GM19455 (cell line): ENCODE results near the gene ERC2.

Source experiments
- ATAC-seq: cut with Tn5 transposase; IDR thresholded peaks from one replicate; pipeline ENCODE4 v1.9.1; 2021; ENCODE audit not compliant: unreplicated experiment

Gene ERC2

GRCh38 chr3:56126632-56127031 lies 341.6 kb downstream of the ERC2 start:
- ATAC-seq: no peak

GRCh38 chr3:56125358-56126005 lies 342.8 kb downstream of the ERC2 start:
- no peak for ATAC-seq

- no peak for ATAC-seq
Measured at GRCh38 chr3:56124546-56124945, 343.7 kb downstream of the ERC2 start.

- no peak for ATAC-seq
Measured at GRCh38 chr3:56123487-56123886, 344.8 kb downstream of the ERC2 start.

GRCh38 chr3:56122911-56123310 lies 345.4 kb downstream of the ERC2 start:
- no peak for ATAC-seq

- ATAC-seq: no peak
Measured at GRCh38 chr3:56121716-56122115, 346.6 kb downstream of the ERC2 start.

GRCh38 chr3:56119575-56120349 lies 348.5 kb downstream of the ERC2 start:
- no peak for ATAC-seq

GRCh38 chr3:56118968-56119367 lies 349.3 kb downstream of the ERC2 start:
- no peak for ATAC-seq

GRCh38 chr3:56115698-56116097 lies 352.6 kb downstream of the ERC2 start:
- no peak for ATAC-seq

GRCh38 chr3:56115199-56115598 lies 353.1 kb downstream of the ERC2 start:
- no peak for ATAC-seq

- ATAC-seq: no peak
Measured at GRCh38 chr3:56113908-56114307, 354.4 kb downstream of the ERC2 start.

- no peak for ATAC-seq
Measured at GRCh38 chr3:56113231-56113630, 355.0 kb downstream of the ERC2 start.

- no peak for ATAC-seq
Measured at GRCh38 chr3:56111606-56112304, 356.5 kb downstream of the ERC2 start.

- no peak for ATAC-seq
Measured at GRCh38 chr3:56110886-56111285, 357.4 kb downstream of the ERC2 start.

- ATAC-seq: no peak
Measured at GRCh38 chr3:56107157-56107556, 361.1 kb downstream of the ERC2 start.

- no peak for ATAC-seq
Measured at GRCh38 chr3:56102032-56102431, 366.2 kb downstream of the ERC2 start.

- ATAC-seq: no peak
Measured at GRCh38 chr3:56101576-56101975, 366.7 kb downstream of the ERC2 start.

- ATAC-seq: no peak
Measured at GRCh38 chr3:56096999-56097398, 371.3 kb downstream of the ERC2 start.

- no peak for ATAC-seq
Measured at GRCh38 chr3:56094170-56094569, 374.1 kb downstream of the ERC2 start.

GRCh38 chr3:56089739-56090138 lies 378.5 kb downstream of the ERC2 start:
- no peak for ATAC-seq

GRCh38 chr3:56087451-56088053 lies 380.7 kb downstream of the ERC2 start:
- no peak for ATAC-seq

- ATAC-seq: no peak
Measured at GRCh38 chr3:56086355-56086754, 381.9 kb downstream of the ERC2 start.
